ENCODE data around the gene KCTD16.
A peak's percentile ranks its signal among the peaks of the same experiment; 100 is the strongest.

Gene KCTD16

DNA sequence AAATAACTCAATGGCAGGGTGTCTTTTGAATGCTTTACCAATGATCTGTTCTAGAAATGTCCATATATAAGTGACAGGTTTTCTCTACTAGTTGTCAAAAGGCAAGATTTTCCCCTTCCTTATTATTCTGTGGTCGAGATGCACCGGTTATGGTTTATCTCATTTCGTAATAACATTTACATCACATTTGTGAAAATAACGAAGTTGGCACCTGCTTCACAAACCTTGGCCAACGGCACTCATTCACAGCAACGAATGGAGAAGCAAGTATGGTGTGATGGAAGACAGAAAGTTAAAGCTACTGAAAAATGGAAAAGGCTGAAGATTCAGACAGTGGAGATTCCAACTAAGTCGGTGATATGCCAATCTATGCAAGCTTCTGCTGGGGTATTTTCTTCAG, 235.8 kb downstream of the KCTD16 start:
- DNase-seq, result no peak

- no peak for DNase-seq
Observed at GRCh38 chr5:144414202-144415029, 243.7 kb downstream of the KCTD16 start.

DNA sequence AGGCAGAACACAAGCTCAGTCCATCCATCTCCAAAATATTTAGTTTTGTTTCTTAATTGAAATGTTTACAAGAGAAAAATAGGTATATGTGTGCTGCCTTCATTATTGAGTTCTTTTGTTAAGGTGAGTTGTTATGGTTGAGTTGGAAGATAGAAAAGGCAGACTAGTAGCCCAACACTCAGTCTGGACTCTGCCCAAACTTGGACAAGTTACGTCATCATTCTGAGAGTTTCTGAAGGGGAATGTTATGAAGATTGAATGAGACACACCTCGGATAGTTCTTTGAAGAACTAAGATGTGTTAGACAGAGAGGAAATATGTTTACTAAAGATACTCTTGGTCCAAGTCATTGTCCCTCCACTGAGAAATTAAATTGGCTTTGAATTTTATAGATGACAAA, 245.5 kb downstream of the KCTD16 start:
- DNase-seq, result no peak

- no peak for DNase-seq
Observed at GRCh38 chr5:144418719-144419118, 248.0 kb downstream of the KCTD16 start.

- DNase-seq, result no peak
Observed at GRCh38 chr5:144421411-144421810, 250.7 kb downstream of the KCTD16 start.

DNA sequence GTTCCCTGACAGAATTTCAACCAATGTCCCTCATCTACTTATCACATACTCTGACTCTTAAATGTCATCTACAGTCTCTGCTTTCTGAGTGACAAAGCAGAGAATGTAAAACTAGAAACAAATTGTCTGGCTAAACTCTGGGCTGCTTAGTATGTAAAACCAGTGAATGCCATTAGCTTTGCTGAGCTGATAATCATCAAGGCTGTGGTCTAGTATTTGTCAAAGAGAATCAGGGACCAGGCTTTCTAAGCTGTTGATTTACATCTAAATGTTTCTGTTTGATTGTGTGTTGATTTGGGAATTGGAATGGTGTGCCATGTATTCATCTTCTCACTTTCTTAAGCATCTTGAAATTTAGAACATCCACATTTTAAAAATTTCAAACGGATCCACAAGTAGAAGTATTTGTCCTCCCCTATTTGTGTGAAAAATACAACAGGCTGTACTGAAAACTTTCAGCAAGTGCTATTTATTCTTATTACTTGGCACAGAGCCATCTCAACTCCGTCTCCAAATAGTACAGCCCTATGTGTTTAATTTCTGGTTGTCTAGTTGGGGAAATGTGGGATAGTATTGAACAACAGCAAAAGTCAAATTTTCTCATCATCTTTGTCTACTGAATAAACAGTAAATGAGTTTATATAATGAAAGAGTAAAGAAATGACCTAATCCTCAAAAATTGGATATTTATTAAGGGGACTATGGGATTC, 251.5 kb downstream of the KCTD16 start:
- DNase-seq, result no peak

DNA sequence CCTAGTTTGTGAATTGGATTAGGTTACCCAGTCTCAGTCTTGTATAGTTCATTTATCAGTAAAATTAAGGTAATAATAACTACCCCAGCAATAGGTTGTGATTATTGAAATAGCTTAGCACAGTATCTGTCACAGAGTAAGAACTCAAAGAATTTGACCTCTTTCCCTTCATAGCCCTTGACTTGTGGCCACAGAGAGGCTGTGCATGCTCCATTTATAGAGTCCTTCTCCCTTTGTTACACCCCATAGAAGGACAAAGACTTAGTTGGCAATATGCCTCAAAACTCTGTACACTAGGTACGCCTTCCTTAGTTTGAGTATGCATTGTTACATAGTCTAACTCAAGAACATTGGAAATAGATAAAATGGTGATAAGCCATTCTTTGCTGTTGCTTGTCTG, 257.2 kb downstream of the KCTD16 start:
- no peak for DNase-seq

DNA sequence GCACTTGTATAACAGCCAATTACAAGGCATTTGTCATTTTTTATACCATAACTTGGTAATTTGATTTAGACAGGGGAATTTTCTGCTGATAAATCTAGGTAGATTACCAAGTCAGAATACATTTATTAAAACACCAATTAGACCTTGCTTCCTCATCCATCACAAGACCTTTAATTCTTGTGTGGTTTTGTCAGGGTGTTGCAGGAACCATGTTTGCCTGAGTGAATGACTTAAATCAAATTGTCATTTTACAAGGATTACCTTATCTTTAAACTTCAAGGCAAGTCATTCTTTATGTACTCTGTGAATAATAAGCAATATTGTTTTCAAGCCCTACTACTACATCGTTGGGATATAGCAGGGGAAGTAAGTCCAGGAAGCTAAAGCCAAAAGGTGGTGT, 257.7 kb downstream of the KCTD16 start:
- no peak for DNase-seq

- no peak for DNase-seq
Observed at GRCh38 chr5:144429405-144429804, 258.7 kb downstream of the KCTD16 start.

DNA sequence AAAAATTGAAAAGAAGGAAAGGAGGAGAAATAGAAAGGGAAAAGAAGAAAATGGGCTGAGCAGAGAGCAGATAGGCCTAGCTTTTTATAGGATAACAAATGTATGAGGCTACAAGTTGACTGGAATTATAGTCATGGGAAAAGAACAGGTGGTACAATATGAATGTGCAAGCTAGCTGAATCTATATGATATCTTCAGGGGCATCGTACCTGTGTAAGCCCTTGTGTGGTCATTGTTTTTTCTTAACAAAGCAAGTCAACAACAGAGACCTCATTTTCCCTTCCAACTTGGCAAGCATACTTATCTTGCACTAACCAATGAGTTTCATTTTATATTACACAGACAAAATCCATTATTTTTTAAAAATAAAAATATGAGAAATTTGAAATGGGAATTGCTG, 259.2 kb downstream of the KCTD16 start:
- no peak for DNase-seq

DNA sequence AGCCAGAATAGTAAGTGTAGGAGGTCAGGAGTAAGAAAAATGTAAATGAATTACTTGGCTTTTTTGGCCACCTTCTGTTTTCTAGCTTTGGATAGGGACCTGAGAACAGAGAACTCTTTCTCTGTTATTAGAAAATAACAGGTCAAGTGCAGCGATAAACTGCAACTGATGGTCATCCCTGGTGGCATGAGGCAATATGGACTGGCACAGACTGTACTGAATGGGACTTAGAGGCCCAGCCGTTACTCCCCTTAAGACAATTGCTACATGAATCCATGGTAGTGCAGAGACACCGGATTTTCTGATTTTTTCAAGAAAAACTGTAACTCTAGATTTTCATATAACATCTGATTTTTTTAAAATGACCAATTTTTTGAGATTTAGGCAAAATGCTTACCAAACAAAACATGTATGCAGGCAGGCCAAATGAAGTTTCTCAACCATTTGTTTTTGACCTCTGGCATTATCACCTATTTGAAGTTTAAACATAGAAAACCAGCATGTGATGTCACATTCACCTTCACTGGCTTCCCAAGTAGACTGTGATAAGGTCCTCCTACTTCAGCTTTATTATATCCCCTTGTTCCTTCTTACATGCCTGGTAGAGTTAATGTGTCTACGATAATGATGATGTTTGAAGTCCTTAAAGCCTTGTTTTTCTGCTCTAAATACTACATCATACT, 262.6 kb downstream of the KCTD16 start:
- no peak for DNase-seq

DNA sequence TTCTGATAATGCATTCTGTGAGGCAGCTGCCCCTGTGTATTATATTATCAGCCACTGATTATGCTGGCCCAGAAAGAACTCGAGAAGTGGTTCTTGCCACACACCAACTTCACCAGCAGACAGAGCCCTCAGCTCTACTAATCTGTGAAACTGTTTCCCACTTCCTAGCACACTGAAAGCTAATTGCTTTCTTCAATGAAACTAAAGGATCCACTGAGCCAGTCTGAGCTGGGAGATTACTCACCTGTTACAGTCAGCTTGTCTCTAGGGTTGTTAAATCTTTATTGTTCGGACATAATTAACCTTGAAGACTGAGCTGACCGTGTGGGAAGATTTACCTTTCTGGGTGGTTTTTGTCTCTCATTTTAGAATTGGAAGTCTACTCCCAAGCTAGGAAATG, 263.2 kb downstream of the KCTD16 start:
- no peak for DNase-seq

DNA sequence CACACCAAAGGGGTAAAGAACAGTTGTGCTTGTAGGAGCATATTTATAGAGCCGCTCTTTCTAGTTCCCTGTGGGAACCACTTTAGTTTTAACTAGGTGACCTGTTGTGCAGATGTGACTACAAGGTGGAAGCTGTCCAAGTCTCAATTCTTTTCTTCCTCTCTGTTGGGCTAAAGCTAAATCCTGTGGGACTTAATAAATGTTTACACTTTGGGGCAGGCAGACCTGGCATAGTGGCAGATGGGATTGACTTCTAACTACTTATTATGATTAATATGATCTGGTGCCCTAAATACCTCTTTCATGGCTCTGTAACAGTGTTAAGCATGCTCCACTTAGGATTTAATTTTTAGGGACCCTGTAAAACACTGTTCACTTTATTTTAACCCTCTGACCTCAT, 265.3 kb downstream of the KCTD16 start:
- DNase-seq, result no peak

GRCh38 chr5:144438237-144438636, 267.6 kb downstream of the KCTD16 start:
- DNase-seq, result no peak

DNA sequence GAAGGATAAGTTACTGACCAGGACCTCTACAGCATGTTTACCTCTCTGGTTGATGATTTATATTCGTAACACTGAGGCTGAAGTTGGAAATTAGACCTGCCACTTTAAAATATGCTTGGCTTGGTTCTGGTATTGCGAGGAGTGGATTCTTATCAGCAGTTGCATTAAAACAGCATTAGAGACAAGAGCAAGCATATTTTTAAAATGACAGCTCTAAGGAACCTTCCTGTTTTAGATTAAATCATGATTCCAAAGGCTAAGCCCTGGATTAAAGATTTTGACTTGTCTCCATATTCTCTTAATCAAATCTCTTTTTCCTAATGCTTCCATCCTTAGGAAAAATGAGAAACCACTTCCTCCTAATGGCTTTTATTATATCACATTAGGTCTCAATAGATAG, 277.8 kb downstream of the KCTD16 start:
- DNase-seq, result no peak

GRCh38 chr5:144451187-144451973, 280.7 kb downstream of the KCTD16 start:
- DNase-seq, result peak; percentile 14

DNA sequence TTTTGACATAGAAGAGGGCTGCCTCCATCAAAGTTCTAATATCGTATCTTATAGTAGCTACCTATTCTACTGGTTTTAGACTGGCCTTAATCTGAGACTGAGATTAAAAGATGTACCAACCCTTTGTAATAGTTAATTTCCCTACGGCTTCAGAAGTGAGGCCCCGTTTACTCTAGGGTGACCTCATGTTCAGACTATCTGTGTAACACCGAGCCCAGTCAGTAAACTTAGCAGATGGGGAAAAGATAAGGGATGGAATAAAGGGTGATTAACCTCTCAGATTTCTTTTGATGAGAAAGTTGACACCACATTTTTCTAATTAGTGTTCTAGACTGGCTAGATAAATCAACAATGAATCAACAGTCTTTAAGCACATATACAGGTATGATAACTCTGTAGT, 283.1 kb downstream of the KCTD16 start:
- peak; percentile 5 for DNase-seq

GRCh38 chr5:144457160-144457559, 286.5 kb downstream of the KCTD16 start:
- no peak for DNase-seq

DNA sequence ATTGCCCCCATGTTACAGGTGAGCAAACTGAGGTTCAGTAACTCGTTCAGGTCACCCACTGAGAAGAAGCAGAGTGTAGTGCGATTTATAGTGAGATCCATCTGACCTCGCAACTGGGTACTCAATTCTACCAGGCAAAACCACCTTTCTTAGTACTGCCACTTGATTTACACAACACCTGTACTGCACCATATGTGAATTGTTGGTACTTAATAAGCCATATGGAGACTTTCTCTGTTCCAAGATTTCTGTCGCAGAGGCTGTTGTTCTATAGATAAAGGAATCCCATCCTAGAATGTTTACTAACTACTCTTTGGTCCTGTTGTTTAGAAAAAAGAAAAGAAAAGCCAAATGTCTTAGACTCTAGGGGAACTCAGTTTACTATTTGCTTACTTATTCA, 287.5 kb downstream of the KCTD16 start:
- no peak for DNase-seq

GRCh38 chr5:144460600-144460999, 289.9 kb downstream of the KCTD16 start:
- no peak for DNase-seq

DNA sequence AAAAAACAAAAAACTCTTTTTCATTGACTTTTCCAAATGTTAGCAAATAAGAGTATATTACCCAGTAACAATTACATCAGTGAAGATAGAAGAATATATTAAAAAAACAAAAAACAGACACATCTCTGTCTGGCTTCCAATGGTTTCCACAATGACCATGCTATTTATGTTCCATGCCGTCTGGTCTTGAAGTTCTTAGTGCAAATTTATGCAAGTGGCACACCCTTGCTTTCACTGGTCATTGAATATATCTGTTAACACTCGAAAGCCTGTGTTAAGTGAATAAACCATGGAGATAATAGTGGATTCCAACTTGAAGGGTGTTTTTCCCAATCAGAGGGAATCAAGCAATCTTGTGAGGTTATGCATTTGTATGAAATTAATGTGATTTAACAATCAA, 291.9 kb downstream of the KCTD16 start:
- DNase-seq, result no peak

- no peak for DNase-seq
Observed at GRCh38 chr5:144463481-144464223, 293.0 kb downstream of the KCTD16 start.

All from fibroblast of skin of abdomen (primary cell).